Nucleus accumbens (tissue), 56 donors: Measurements from ENCODE around the gene STXBP4.

Experiments used
- DNase-seq, 56 donors: peaks; one replicate each; lab custom pipeline; 2025; lab: John Stamatoyannopoulos, UW

The STXBP4 gene

GRCh38 chr17:54968262-54968987, at the start of gene STXBP4, which contains the start of gene COX11:
STXBP4 (plus strand) TSS chr17:54968765; CDS start chr17:54986220, 17,455 bp downstream.
COX11 (minus strand) TSS chr17:54968654; CDS start chr17:54968646, 8 bp downstream.
- peak; percentile 63 to 97 (median 89) for DNase-seq

DNA sequence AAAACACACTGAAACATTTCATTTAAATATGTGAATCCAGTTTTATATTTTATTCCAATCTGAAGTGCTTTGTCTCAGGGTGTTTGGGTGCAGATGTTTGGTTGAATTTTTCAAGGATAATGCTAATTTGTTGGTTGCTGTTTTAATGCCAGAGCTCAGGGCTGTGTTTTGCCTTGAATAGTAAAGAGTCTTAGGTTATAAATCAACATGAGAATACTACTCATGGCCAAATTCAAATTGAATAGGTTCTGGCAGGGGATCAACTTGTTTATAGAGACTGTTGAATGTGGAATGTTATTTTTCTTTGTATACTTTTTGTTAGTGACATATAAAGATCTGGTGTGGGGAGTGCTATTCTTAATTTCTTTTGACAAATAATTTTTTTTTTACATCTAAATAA, 49.1 kb upstream of the STXBP4 start:
- no peak for DNase-seq

DNA sequence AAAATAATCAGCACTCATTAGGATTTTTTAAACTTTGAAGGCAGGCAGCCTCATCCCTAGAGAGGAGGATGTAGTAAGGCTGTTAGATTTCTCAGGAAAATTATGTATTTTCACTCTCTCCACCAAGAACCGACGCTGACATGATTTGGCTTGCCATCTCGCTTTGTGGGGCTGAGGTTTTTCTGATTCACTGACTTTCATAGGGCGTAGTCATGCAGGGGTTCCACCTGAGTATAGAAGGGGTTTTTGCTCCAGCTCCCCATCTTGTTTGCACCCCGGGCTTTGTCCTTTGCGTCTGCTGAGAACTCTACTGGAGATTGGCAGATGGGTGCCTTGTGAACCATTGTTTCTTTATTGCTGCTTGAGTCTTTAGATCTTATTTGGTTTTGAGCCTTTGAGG, 47.7 kb upstream of the STXBP4 start:
- no peak for DNase-seq

DNA sequence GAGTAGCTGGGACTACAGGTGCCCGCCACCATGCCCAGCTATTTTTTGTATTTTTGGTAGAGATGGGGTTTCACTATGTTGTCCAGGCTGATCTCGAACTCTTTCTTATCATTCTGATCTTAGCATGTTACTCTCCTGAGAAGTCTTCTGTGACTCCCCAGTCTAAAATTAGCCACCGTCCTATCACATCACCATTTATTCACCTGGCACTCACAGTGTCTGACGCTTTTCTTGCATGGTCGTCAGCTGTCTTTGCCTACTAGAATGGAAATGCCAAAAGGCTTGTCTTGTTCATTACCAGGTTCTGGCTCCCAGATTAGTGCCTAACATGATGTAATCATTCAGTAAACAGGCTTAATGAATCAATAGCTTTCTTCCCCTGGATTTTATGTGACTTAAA, 44.2 kb upstream of the STXBP4 start:
- DNase-seq, result no peak

- no peak for DNase-seq
Observed at GRCh38 chr17:54927525-54927924, 41.0 kb upstream of the STXBP4 start.

- DNase-seq, result no peak
Observed at GRCh38 chr17:54932711-54933110, 35.9 kb upstream of the STXBP4 start.

DNA sequence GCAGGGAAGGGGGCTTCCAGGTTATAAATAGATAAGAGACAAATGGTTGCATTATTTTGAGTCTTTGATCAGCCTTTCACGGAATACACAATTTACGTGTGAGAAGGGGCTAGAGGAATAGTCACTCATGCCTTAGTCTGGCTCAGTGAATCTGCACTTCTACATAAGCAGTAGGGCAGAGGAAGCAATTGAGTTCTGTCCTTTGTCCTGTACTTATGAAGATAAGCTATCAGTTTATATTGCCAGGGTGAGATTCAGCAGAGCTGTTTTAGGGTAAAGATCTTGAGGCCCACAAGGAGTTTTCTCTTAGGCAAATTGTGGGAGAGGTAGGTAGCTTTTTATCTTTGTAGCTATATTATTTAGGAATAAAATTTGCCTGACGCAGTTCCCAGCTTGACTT, 34.6 kb upstream of the STXBP4 start:
- DNase-seq, result no peak

- no peak for DNase-seq
Observed at GRCh38 chr17:54935471-54935870, 33.1 kb upstream of the STXBP4 start.

- DNase-seq, result no peak
Observed at GRCh38 chr17:54937018-54937417, 31.5 kb upstream of the STXBP4 start.

DNA sequence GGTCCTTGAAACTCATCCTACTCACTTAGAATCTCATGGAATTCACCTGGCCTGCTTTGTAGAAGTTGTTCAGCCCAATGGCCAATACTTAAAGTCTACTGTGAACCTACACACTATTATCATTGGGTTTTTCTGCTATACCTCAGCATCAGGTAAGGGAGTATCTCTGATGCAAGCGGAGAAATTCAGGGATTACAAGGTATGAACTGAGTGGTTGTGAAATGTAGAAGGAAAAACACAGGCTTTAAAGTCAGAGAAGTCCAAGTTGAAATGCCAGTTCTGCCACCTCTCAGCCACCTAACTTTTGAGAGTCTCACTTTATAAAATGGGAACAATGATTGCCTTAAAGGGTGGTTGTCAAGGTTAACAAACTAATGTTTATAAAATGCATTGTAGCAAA, 31.1 kb upstream of the STXBP4 start:
- DNase-seq, result no peak

DNA sequence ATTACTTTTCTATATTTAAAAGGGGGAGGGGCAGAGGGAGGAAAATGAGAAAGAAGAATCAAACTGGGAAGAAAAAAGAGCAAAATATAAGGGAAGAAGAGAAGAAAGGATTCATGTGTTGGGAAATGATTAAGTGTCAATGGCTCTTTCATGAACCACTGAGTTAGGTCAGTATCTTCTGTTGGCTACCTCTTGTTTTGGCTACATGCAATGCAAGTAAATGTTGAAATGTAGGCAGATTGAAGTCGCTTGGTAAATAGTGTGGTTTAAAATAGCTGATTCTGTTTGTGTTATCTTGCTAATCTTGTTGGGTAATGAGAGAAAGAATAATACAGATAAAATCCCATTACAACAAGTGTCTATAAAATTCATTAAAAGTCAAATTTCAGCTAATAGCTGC, 27.3 kb upstream of the STXBP4 start:
- DNase-seq, result no peak

DNA sequence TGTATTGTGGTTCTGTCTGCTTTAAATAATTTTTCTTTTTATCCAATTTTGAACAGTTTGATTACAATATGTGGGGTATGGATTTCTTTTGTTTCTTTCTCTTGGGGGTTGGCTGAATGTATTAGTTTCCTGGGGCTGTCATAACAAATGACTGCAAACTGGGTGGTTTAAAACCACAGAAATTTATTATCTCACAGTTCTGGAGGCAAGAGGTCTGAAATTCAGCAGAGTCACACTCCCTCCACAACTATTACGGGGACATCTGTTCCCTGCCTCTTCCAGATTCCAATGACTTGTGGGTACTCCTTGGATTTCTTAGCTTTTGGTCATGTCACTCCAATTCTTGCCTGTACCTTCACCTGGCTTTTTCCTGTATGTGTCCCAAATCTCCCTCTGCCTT, 23.8 kb upstream of the STXBP4 start:
- no peak for DNase-seq

GRCh38 chr17:54945231-54945630, 23.3 kb upstream of the STXBP4 start:
- no peak for DNase-seq

DNA sequence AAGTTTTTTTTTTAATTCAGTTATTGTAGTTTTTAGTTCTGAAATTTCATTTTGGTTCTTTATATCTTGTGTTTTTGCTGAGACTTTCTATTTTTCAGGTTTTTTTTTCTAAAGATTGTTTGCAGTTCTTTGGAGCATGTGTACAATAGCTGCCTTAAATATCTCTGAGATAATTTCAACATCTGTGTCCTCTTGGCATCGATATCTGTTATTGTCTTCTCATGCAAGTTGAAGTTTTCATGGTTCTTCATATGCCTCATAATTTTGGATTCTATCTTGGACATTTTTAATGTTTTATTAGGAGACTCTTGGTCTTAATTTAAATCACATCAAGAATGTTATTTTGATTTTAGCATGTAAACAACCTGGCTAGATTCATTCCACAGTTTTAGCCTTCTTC, 22.9 kb upstream of the STXBP4 start:
- no peak for DNase-seq

- DNase-seq, result no peak
Observed at GRCh38 chr17:54947396-54947795, 21.2 kb upstream of the STXBP4 start.

DNA sequence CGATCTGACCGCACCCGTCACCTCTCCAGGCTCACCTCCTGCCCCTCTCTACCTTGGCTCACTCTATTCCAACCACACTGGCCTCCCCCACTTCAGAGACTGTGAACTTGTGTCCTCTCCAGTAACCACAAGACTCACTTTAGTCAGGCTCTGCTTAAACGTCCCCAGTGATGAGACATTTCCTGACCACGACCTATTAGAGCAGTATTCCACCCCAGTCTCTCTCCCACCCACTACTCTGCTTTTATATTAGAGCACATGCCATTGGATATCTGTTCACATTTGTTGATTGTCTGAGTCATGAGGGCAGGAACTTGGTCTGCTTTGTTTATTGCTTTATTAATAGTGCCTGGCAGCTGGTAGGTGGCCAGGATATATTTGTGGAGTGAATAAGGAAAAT, 20.2 kb upstream of the STXBP4 start:
- DNase-seq, result no peak

GRCh38 chr17:54950116-54950515, 18.4 kb upstream of the STXBP4 start:
- DNase-seq, result no peak

GRCh38 chr17:54951286-54951685, 17.3 kb upstream of the STXBP4 start:
- DNase-seq, result no peak

DNA sequence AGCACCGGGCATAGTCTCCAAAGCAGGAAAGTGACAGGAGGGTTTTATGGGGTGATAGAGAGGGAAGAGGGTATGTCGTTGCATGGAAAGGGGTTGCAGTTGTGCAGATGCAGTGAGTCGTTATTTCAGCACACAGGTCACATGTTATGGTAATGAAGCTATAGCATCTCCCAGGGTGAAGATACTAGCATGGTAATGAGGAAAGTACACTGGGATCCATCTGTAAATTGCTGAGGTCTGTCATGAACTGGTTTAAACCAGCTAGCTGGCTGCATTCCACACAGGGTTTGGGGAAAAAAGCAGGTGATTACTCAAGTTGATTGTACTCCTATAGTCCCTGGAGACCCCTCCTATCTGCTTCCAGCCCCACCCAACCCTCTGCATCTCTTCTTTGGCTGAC, 11.8 kb upstream of the STXBP4 start:
- no peak for DNase-seq

DNA sequence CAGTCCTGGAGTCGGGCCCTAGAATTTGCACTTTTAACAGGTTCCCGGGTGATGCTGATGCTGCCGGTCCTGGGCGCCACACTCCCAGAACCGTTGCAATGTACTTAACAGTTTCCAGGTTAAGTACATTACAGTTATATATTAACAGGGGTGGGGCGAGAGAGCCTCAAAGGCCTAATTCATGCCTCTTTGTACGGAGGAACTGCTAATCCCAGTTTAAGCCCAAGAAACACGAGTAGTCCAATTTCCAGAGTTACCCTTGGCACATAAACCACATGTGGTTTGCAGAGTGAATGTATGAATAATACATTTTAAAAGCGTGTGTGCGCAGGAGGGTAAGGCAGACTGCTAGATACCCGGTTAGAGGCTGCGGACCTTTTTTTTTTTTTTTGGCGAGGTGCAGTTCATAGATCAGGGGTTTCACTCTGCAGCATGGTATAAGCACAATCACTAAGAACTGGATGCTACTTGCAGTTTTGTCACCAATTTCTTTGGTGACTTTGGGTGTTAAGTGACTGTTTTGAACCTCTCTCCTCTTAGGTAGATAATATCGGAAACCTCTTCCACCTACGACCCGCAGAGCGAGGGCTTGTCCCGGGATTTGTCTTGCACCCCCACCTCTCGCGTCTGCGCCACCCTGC, 824 bp upstream of the STXBP4 start:
- peak in 2 of 56 donors; percentile 1 for DNase-seq

DNA sequence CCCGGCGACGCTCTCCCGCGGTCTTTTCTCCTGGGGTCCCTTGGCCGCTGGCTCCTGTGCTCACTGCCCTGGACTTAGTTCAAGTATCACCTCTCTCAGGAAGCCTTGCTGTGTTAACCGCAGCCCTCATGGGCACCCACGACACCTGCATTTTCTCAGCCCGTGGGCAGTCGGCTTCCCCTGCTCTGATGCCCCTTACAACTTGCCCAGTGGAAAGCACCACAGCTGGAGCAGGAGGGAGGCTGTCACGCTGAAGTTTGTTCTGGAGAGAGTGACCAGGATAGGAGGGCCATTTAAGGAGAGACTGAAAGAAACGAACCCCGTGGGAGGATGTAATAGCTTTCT, 395 bp downstream of the STXBP4 start:
- DNase-seq, result peak in 20 of 56 donors; percentile 14 to 73 (median 60)
